GM18505 (cell line): ENCODE results near the gene METTL8.
"Not testable (repeated sequence)": the region's sequence is repeated elsewhere in the genome, so short reads cannot be mapped to it uniquely, and the experiment has no call there.

Experiments used
- ATAC-seq: cut with Tn5 transposase; IDR thresholded peaks from one replicate; pipeline ENCODE4 v1.9.1; 2021; ENCODE audit not compliant: unreplicated experiment
- POLR2A ChIP-seq: IDR thresholded peaks from 4 replicates; pipeline ENCODE4 v1.6.1; 2011; ENCODE audit warnings: borderline replicate concordance; ENCODE audit not compliant: insufficient read depth, insufficient read length; ENCODE audit errors: extremely low read depth

Gene METTL8

DNA sequence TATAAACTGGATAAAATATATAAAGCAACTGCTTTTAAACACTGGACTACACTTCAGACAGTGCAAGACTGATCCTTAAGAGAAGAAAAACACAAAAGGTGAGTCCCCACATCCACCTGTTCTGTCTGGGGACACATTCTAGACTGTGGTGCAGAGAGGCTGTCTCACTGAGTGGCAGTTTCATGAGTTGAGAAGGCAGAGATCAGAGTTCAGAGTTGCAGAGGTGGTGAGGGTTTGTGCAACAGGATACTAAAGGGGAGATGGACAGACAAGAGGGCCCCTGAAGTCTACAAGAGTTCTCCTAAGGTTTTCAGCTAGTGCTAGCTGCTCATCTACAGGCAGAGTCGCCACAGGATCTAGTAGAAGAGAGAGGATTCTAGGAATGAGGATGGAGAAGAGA, 68.0 kb downstream of the METTL8 start:
- no peak for TF ChIP-seq POLR2A
- no peak for ATAC-seq

DNA sequence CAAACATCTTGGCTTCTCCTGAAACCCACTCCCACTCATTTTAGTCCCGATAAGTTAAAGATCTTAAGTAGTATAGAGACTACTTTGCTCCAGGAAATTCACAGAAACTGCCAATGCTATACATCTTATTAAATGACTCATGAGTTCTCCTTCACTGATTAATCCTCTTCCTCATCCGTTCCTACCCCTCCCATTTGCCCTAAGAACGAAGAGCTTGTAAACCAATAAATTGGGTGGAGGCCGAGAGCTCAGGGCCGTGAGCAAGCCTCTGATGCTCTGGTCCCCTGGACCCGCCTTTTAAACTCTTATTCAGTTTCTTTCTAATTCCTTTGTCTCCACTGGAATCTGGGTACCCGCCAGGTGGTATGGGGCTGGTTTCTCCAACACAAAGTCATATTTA, 68.6 kb downstream of the METTL8 start:
- no peak for TF ChIP-seq POLR2A
- ATAC-seq = no peak

DNA sequence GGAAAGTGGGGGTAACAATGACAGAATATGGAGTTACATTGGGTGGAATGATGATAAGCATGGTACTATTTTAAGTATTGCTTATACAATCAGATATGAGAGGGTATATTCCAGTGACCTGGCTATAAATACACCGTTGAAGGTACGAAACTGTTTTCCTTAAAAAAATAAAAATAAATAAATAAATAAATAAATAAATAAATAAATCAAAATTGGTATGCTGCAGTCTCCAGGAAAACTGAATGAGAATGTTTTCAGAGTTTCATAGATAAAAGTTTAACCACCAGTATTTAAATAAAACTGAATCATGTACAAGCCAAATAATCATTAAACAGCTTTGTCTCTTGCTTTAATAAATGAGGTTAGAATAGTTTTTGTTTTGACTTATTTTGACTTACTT, 71.4 kb downstream of the METTL8 start:
- ATAC-seq = no peak
- TF ChIP-seq POLR2A = no peak

DNA sequence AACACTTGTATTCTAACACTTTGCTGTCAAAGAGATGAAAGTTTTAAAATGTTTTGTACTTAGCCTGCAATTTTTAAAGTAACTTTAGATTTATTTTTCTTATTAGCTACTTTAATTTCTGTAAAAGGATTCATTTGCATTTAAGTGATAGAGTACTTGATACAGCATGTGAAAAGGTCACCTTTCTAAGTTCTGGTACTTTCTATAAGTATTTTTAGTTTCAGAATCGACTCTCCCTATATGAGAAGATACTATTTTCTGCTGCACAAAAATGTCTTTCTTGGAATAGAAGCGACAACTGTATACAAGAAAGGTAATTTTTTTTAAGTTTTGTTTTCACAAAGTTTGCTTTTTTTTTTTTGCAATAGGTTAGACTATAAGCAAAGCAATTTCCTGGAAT, 72.9 kb downstream of the METTL8 start:
- no peak for ATAC-seq
- TF ChIP-seq POLR2A = no peak

DNA sequence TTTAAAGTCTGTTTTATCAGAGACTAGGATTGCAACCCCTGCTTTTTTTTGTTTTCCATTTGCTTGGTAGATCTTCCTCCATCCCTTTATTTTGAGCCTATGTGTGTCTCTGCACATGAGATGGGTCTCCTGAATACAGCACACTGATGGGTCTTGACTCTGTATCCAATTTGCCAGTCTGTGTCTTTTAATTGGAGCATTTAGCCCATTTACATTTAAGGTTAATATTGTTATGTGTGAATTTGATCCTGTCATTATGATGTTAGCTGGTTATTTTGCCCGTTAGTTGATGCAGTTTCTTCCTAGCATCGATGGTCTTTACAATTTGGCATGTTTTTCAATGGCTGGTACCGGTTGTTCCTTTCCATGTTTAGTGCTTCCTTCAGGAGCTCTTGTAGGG, 80.0 kb downstream of the METTL8 start:
- ATAC-seq = not testable (repeated sequence)

DNA sequence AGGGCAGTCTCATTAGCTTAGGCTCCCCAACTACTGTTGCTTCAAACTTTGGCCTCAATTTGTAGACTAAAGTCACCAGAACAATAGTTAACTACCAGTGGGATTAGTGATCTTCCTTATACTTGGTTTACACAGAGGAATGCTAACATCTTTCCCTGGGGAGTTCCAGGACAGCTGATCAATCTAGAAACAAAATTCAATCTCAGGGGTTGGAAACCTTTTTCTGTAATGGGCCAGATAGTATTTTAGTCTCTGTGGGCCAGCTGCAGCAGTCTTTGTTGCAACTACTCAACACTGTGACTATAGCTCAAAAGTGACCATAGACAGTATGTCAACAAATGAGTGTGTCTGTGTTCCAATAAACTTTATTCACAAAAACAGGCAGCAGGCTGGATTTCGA, 85.7 kb downstream of the METTL8 start:
- no peak for ATAC-seq
- TF ChIP-seq POLR2A = no peak

DNA sequence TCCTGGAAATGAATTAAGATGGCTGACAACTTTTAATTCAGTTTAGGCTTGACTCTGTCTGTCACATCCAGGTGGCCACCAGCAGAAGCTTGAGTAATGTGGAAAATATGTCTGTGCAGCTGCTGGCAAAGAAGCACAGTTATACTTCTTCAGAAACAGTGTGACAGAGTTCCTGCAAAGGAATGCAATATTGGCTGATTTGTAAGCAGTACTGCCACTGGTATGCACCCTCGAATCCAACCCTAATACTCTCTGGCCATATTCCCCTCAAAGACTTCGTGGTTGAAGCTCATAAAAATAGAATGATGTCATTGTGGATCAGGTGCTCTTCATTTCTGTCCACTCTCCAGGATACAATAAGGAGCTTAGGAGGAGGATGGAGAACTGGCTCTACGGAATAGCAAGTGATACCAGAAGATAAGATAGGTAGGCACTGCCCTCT, 86.2 kb downstream of the METTL8 start:
- ATAC-seq = no peak
- no peak for TF ChIP-seq POLR2A

DNA sequence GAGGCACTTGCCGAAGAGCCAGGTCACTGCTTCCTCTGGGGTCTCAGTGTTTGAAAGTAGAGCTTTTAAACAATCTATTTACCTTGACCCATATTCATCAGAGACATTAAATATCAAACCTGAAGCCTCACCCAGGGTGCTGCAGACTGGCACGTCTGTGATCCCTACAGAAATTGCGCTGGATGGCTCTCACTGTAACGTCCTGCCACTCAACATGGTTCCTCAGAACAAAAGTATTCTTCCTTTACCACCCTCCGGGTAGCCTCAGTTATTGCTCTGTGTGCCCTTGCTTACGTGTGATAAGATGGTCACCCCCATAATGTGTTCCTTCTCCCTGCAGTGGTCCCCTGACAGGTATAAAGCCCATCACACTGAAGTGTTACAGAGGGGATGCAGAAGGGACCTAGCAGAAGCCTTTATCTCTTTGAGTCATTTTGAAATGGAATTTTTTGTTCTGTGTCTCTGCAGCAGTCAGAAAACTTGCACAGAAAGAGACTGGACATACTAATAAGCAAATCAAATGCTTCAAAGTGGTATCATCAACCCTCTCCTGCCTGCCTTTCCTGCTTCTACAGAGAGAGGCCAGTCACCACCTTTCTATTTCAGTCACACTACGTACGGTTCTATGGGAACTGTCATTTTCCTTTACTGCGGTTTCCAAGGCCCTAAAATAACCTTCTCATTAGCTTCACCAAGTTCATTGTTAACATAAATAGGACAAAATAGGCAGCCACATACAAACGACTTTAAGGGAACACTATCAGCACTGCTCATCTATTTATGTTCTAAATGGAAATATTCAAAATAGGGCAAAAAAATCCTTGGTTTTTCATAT, 86.8 kb downstream of the METTL8 start:
- no peak for ATAC-seq
- no peak for TF ChIP-seq POLR2A

DNA sequence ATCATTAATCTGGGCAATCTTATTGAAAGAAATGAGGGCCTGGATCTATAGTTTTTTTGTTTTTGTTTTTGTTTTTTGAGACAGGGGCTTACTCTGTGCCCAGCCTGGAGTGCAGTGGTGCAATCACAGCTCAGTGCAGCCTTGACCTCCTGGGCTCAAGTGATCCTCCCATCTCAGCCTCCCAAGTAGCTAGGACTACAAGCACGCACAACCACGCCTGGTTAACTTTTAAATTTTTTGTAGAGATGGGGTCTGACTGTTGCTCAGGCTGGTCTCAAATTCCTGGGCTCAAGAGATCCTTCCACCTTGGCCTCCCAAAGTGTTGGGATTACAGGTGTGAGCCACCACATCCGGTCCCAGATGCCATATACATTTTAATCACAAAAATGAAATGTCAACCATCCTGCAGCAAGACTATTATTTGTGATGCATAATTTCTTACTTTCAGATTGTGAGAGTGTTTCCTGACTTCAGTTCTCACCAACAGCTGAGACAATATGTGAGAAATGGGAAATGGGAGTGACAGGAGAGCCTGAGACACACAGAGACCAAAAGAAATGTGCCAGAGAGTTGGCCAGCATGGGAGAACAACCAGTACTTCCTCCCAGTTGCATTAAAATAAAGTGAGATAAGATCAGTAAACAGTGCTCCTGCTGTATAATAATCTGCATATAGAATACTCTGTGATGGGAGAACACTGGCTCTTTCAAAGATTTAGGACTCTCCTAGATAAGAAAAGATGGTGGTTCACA, 87.6 kb downstream of the METTL8 start:
- TF ChIP-seq POLR2A = no peak
- ATAC-seq = no peak

DNA sequence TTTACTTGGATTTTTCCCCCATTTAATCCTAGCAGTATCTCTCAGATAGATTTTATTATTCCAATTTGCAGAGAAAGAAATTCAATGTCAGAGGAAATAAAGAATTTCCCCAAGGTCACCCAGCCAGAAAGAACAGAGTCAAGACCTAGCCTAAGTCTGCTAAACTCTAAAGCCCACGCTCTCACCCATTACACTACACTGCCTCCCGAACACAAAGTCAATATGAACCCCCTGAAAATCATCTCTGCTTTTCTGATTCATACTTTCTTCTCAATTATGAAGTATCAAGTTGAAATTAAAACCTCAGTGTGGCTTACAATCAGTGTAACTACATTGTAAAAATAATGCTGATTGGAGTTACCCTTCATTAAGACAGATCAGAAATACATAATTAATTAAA, 89.6 kb downstream of the METTL8 start:
- no peak for TF ChIP-seq POLR2A
- no peak for ATAC-seq

DNA sequence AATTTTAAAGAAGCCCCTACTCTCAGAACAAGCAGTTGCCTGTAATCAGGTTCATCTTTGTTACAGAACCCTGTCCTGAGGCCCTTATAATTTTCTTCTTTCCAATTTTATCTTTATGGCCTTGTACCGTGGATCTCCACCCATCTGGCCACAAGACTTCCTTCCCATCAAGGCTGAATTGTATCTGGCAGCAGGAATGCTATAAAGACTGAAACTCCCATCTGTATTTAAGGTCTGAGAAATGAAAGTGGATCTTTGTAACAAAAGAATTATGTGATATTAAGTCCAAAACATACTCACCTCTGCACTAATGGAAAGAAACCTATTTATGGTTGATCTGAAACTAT, 91.8 kb downstream of the METTL8 start:
- TF ChIP-seq POLR2A = no peak
- ATAC-seq = no peak

DNA sequence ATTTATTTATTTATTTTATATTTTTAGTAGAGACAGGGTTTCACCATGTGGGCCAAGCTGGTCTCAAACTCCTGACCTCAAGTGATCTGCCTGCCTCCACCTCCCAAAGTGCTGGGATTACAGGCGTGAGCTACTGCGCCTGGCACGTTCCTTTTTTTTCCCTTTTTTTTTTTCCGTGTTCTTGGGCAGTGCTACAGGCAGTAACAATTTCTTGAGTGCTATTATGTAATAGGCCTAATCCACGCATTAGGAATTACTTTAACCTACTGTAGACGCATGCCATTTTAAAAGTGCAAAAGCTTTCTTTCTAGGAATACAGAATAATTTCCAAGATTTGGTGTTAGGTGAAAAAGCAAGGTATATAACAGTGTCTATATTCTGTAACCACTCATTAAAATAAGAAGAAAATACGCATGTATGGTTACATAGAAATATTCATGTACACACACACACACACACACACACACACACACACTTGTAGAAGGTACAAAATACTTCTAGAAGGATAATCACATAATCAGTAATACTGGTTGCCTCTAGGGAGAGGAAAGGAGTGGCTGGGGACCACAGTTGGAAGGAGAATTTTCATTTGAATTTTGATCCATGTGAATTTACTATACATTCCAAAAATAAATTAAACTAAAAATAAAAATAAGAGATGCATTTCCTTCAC, 92.3 kb downstream of the METTL8 start:
- TF ChIP-seq POLR2A = no peak
- ATAC-seq = no peak

DNA sequence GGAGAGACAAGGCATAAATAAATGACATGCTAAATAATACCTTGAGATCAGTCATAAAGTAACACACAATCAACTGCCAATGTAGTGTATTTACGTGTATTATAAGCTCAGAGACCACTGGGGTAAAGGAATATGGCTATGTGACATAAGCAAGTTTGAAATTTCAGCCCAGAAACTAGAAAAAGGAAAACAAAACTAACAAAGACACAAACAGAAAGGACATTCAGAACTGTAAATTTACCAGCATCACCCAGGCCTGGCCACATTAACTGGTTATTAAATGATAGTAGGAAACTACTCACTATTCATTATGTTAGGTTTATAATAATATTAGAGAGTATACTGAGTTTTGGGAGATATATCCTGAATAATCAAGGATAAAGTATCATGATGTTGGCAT, 98.8 kb downstream of the METTL8 start:
- no peak for ATAC-seq
- no peak for TF ChIP-seq POLR2A

DNA sequence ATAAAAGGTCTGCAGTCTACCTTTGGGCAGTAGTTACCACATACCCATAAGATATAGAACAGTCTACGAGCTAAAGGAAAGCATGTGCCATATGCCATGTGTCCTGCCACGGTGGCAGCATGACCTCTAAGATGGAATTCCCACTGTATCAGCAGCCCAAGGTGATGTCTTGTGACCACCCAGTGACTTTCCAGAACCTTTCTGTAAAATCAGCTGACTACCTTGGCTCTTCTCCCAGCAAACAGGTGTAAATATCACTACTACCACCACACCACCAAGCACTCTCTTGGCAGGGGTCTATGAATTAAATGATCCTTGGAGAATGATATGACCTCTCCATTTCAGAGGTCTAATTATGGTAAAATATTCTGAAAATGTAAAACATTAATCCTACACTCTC, 99.6 kb downstream of the METTL8 start:
- no peak for TF ChIP-seq POLR2A
- ATAC-seq = no peak
